Right lobe of liver (tissue), 6 donors: Measurements from ENCODE around the gene TNRC18. TPM values are rescaled to one million over a fixed set of nuclear protein-coding genes. Genes with fewer than 3 reads are reported as not detected.
A peak's percentile ranks its signal among the peaks of the same experiment; 100 is the strongest.
"Not testable (repeated sequence)": the region's sequence is repeated elsewhere in the genome, so short reads cannot be mapped to it uniquely, and the experiment has no call there.

ENCODE experiments used
- ATAC-seq, 4 donors: fragments of 200-7000 bp; cut with Tn5 transposase; one replicate each; pipeline ENCODE4 v1.9.1; 2020; ENCODE audit warnings: mild to moderate bottlenecking in 4 of 4, moderate library complexity in 4 of 4
- DNase-seq, 3 donors: peaks; one replicate each; pipeline ENCODE4 v3.0.0-alpha.2; 2020
- H3K27ac ChIP-seq, 3 donors: fragments of 200-600 bp; one replicate each; pipeline ENCODE4 v1.8.0; 2022
- H3K27me3 ChIP-seq, 2 donors: fragments of 200-600 bp; one replicate each; pipeline ENCODE4 v1.8.0; 2022
- H3K36me3 ChIP-seq, 4 donors: fragments of 200-600 bp; sonication (generic) in 1 of 4; one replicate each; pipeline versions ENCODE4 v1.5.1 to v1.8.0; 2017 to 2022; ENCODE audit warnings: control low read depth in 1 of 4
- H3K4me1 ChIP-seq, 4 donors: fragments of 200-600 bp; sonication (generic) in 1 of 4; one replicate each; pipeline versions ENCODE4 v1.5.1 to v1.8.0; 2017 to 2022; ENCODE audit warnings: control low read depth in 1 of 4
- H3K4me3 ChIP-seq, 3 donors: fragments of 200-600 bp; one replicate each; pipeline ENCODE4 v1.8.0; 2022
- H3K9me3 ChIP-seq, 4 donors: fragments of 200-600 bp; sonication (generic) in 1 of 4; one replicate each; pipeline versions ENCODE4 v1.5.1 to v1.8.0; 2017 to 2022; ENCODE audit warnings: control low read depth in 1 of 4
- POLR2A ChIP-seq: fragments of 450-650 bp; IDR thresholded peaks from one replicate; pipeline ENCODE4 v1.6.1; 2017; ENCODE audit warnings: antibody characterized with exemption, mild to moderate bottlenecking
- WGBS: methylation state at CpG from one replicate; pipeline ENCODE4 v1.1.6; 2018; ENCODE audit warnings: low coverage, low lambda C conversion rate; ENCODE audit not compliant: insufficient coverage; ENCODE audit errors: missing lambda C conversion rate; 5-methylcytosine and 5-hydroxymethylcytosine counted together
- intact Hi-C, 2 donors: fragments of 100-400 bp; cut with DNase I; formaldehyde crosslinking; loops; one replicate each; pipeline versions ENCODE4 v1.11.2 to v1.14.1; 2022
- total RNA-seq, 6 experiments: library from RNA; depleted of rRNA in 2 of 6; stranded (reverse); fragments of >200 nt in 2 of 6; fragmentation: NEBNext Ultra II Directional in 3 of 6; extraction: Animal tissue kit (Norgen Biotek cat#: 25700) in 3 of 6; gene quantifications; one replicate each; pipeline versions ENCODE4 v1.1.0 to v1.2.4, GENCODE V29; 2016 to 2023
- TF ChIP-seq, protein P1 (sequence below), 4 donors: fragments of 200-600 bp in 3 of 4; fragments of 450-650 bp in 1 of 4; IDR thresholded peaks; one replicate each; pipeline versions ENCODE4 v1.5.1 to v1.8.0; 2016 to 2022; ENCODE audit warnings: antibody characterized with exemption in 4 of 4, mild to moderate bottlenecking in 2 of 4
- donor health status: DM: no; HTN: yes; CAD: no.
- donor health status: DM: no; HTN: no; CAD: no.
- donor health status: DM: no; HTN: no; CAD: no.
- donor health status: DM: no; HTN: yes; CAD: no.
- donor health status: DM: no; HTN: yes; CAD: no.

The TNRC18 gene
- total RNA-seq, 6 experiments from 2014 or later = 27.0 to 36.9 (median 30.5) TPM

DNA sequence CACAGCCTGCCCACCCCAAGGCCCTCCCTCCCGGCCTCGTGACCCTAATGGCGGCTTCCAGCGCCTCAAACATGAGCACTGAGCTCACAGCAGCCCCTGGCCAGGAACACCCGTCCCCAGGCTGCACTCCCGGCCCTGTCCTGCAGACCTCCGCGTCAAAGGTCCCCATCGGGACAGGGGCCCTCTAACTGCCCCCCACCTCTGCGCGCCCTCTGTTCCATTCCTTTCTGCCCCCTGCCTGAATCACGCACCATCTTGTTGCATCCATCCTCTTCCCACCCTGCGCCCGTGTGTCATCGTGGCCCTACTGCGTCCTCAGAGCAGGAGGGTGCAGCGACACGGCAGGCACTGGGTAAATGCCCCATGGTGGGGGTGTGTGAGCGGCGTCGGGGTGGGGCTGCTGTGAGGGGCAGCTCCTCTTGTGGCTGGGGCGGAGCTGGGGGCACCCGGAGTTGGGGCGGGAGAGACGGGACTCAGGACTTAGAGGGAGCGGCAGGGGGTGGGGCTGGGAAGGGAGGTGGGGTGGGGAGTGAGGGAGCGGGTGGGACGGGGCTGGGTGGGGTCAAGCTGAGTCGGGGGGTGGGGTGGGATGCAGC lies 127.5 kb downstream of the TNRC18 start:
- H3K4me1 ChIP-seq = no peaks in the 10 kb centered on the region
- intact Hi-C loops = no loop called here
- WGBS = 59% methylated on average over 19 of the region's 29 CpGs
- no peak for ATAC-seq
- no peak for DNase-seq
- TF ChIP-seq, protein P1, sequence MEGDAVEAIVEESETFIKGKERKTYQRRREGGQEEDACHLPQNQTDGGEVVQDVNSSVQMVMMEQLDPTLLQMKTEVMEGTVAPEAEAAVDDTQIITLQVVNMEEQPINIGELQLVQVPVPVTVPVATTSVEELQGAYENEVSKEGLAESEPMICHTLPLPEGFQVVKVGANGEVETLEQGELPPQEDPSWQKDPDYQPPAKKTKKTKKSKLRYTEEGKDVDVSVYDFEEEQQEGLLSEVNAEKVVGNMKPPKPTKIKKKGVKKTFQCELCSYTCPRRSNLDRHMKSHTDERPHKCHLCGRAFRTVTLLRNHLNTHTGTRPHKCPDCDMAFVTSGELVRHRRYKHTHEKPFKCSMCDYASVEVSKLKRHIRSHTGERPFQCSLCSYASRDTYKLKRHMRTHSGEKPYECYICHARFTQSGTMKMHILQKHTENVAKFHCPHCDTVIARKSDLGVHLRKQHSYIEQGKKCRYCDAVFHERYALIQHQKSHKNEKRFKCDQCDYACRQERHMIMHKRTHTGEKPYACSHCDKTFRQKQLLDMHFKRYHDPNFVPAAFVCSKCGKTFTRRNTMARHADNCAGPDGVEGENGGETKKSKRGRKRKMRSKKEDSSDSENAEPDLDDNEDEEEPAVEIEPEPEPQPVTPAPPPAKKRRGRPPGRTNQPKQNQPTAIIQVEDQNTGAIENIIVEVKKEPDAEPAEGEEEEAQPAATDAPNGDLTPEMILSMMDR (IDR thresholded peaks at IDR 0.05) = no peak
- TF ChIP-seq POLR2A = no peak
- no peak overlapping the region for H3K4me3 ChIP-seq
- no peaks in the 10 kb centered on the region for H3K36me3 ChIP-seq
- no peak overlapping the region for H3K27ac ChIP-seq
- no peaks in the 10 kb centered on the region for H3K9me3 ChIP-seq
- no peaks in the 10 kb centered on the region for H3K27me3 ChIP-seq

DNA sequence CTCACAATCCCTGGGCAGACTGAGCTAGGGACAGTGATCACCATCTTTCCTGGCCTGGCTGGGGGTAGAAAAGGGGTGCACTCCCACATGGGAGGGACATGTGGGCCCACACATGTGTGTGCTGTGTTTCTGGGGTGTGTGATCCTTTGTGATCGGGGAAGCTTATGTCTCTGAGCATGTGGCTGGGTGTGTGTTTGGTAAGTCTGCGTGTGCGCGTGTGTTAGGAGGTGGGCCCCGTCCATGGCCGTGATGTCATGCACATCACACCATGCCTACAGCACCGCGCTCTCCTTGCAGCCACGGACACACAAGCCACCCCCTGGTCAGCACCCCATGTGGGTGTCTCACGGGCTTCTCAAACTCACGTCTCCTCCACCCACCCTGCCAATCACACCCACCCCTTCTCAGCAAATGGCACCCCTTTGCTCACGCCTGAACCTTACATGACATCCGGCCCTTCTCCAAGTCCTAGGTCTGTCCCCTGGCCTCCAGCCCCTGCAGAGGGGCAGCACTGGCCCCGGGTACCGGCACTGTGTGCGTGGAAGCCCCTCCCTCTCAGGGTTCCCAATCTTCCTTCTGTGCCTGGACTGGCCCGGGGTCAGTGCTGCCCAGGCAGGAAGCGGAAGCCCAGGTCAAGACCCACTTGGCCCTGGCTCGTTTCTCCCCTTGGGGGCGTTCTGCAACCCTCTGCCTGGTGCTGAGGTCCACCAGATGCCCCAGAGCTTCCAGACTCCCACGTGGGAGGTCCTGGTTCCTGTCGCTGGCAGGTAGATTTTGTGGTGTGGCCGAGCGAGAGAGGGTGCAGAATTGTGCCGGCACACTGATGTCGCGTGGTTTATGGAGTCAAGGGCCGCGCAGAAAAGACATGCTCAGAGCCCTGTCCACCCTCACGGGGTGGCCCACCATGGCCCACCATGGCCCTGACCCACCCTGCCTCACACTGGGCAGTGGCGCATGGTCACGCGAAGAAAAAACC lies 128.3 kb downstream of the TNRC18 start:
- WGBS = 89% methylated on average over 5 of the region's 33 CpGs

DNA sequence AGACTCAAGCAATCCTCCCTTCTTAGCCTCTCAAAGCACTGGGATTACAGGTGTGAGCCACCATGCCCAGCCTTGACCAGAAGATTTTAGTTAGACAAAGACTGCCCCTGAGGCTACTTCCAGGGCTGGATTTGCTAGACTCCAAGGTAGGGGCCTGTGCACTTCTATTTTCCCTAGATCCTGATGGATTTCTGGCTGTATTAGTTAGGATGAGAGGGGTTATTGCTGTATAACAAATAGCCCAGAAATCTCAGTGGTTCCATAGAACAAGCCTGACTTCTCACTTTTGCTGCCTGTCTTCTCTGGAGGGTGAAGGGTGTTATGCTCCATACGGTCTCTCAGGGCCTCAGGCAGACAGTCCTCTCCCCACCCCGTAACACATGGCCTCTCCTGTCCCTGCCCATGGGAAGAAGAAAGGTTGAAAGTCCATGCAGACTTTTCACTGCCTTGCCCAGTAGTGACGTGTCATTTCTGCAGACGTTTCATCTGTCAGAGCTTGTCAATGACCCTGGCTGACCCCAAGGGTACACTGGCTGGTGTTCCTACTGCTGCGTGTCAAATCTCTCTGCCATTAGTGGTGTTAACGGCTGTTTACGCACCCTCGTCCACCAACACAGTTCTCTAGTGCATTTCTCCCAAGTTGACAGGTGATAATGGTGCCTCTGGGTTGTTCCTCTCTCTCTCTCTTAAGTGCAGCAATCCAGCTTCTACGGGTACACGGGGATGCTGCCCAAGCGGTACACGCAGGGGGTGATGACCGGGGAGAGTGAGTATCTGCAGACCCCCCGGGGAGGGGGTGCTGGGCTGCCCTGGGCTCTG lies 129.3 kb downstream of the TNRC18 start:
- 78% methylated on average over 10 of the region's 14 CpGs for WGBS
- DNase-seq = no peak
- ATAC-seq = no peak
- H3K4me1 ChIP-seq = no peaks in the 10 kb centered on the region
- no peak overlapping the region for H3K27ac ChIP-seq
- H3K9me3 ChIP-seq = no peaks in the 10 kb centered on the region
- TF ChIP-seq, protein P1 (IDR thresholded peaks at IDR 0.05) = no peak
- no peak for TF ChIP-seq POLR2A
- intact Hi-C loops = no loop called here
- no peaks in the 10 kb centered on the region for H3K36me3 ChIP-seq
- H3K4me3 ChIP-seq = no peak overlapping the region
- no peaks in the 10 kb centered on the region for H3K27me3 ChIP-seq

More for the DNA sequence above, 128.3 kb downstream of the TNRC18 start:
- TF ChIP-seq POLR2A = no peak
- TF ChIP-seq, protein P1 (IDR thresholded peaks at IDR 0.05) = no peak
- Histone ChIP-seq H3K4me3 (no peak overlapping the region), H3K4me1 (no peaks in the 10 kb centered on the region), H3K9me3 (no peaks in the 10 kb centered on the region), H3K27me3 (no peaks in the 10 kb centered on the region), H3K27ac (no peak overlapping the region), H3K36me3 (no peaks in the 10 kb centered on the region)
- ATAC-seq = no peak
- intact Hi-C loops = no loop called here
- DNase-seq = no peak

DNA sequence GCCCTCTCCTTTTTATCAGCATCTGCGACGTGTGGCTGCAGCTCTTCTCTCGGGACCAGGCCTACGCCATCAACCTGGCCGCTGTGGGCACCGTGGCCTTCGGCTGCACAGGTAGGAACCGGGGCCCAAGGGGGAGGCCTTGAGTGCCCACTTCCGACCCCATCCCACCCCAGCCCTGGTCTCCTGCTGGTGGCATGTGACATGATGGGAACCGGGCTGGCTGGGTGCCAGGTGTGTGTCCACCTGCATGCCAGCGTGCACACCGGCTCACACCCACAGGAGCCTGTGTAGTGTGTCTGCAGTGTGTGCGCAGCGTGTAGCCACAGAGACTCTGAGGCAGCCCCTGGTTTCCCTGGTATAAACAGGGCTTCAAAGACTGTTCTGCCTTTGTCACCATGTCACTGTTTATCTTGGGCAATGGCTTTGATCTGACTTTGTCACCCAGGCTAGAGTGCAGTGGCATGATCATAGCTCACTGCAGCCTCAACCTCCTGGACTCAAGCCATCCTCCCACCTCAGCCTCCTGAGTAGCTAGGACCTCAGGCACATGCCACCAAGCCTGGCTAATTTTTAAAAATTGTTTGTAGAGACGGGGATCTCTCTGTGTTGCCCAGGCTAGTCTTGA lies 131.8 kb downstream of the TNRC18 start:
- peak in 2 of 4 donors; percentile 7 to 22 for ATAC-seq
- H3K36me3 ChIP-seq, H3K27me3 ChIP-seq, DNase-seq, H3K27ac ChIP-seq, intact Hi-C loops, H3K4me1 ChIP-seq, H3K9me3 ChIP-seq, H3K4me3 ChIP-seq: not testable (repeated sequence)
- WGBS = no CpG with 5 or more reads among the region's 15 CpGs
